Activated CD8-positive, alpha-beta memory T cell treated with anti-CD3 and anti-CD28 coated beads, Interleukin-2, amount 10 ng/mL, durations not matched to agents 7 days and 5 days (primary cell): ENCODE measurements around the gene NPAS3. TPM values are rescaled to one million over a fixed set of nuclear protein-coding genes. Genes with fewer than 3 reads are reported as not detected.

Experiments used
- ATAC-seq: fragments of 150-1000 bp; cut with Tn5 transposase; one replicate; pipeline ENCODE4 v1.10.0; 2021; ENCODE audit warnings: moderate library complexity
- CTCF ChIA-PET: fragments of 350-600 bp; sonication (Branson Sonifier 250); formaldehyde crosslinking; loops from one replicate; lab custom pipeline; 2021; ENCODE audit warnings: antibody characterized with exemption; lab: Charles Lee
- DNase-seq: peaks from one replicate; pipeline ENCODE4 v3.0.0-alpha.2; 2020
- H3K27ac Mint-ChIP-seq: one replicate; pipeline ENCODE4 v1.8.0; 2021; ENCODE audit warnings: mild to moderate bottlenecking, mixed read lengths
- H3K27me3 Mint-ChIP-seq: one replicate; pipeline ENCODE4 v1.8.0; 2021; ENCODE audit warnings: mixed read lengths
- H3K36me3 Mint-ChIP-seq: one replicate; pipeline ENCODE4 v1.8.0; 2021; ENCODE audit warnings: mild to moderate bottlenecking, mixed read lengths
- H3K4me1 Mint-ChIP-seq: one replicate; pipeline ENCODE4 v1.8.0; 2021; ENCODE audit warnings: mixed read lengths
- H3K4me3 Mint-ChIP-seq: one replicate; pipeline ENCODE4 v1.8.0; 2021; ENCODE audit warnings: mild to moderate bottlenecking, moderate library complexity, mixed read lengths
- H3K9me3 Mint-ChIP-seq: one replicate; pipeline ENCODE4 v1.8.0; 2022; ENCODE audit warnings: low read depth, mixed read lengths
- total RNA-seq, 2 experiments: library from RNA; stranded (reverse); gene quantifications; one replicate each; pipeline ENCODE4 v1.2.3, GENCODE V29; 2021

Gene NPAS3
- total RNA-seq, 2 experiments from 2014 or later: not detected

GRCh38 chr14:33294419-33294818 is 355.7 kb downstream of the NPAS3 start:
- no peaks in the 10 kb centered on the region for H3K4me1 Mint-ChIP-seq
- no peak overlapping the region for H3K27ac Mint-ChIP-seq
- H3K4me3 Mint-ChIP-seq: no peak overlapping the region
- CTCF ChIA-PET: no interaction called here
- no peaks in the 10 kb centered on the region for H3K36me3 Mint-ChIP-seq
- peaks cover 3% of the 10 kb centered on the region for H3K9me3 Mint-ChIP-seq
- DNase-seq (no peak), ATAC-seq (no peak)
- no peaks in the 10 kb centered on the region for H3K27me3 Mint-ChIP-seq

GRCh38 chr14:33297565-33297964 is 358.9 kb downstream of the NPAS3 start:
- H3K27me3 Mint-ChIP-seq: no peaks in the 10 kb centered on the region
- CTCF ChIA-PET: no interaction called here
- no peaks in the 10 kb centered on the region for H3K4me1 Mint-ChIP-seq
- no peak for ATAC-seq
- H3K36me3 Mint-ChIP-seq: no peaks in the 10 kb centered on the region
- no peak overlapping the region for H3K4me3 Mint-ChIP-seq
- H3K27ac Mint-ChIP-seq: no peak overlapping the region
- H3K9me3 Mint-ChIP-seq: peaks cover 3% of the 10 kb centered on the region
- DNase-seq: no peak

GRCh38 chr14:33307691-33308251 is 369.1 kb downstream of the NPAS3 start:
- DNase-seq (no peak), ATAC-seq (no peak)
- no peak overlapping the region for H3K4me3 Mint-ChIP-seq
- no peaks in the 10 kb centered on the region for H3K27me3 Mint-ChIP-seq
- CTCF ChIA-PET: no interaction called here
- H3K27ac Mint-ChIP-seq: no peak overlapping the region
- no peaks in the 10 kb centered on the region for H3K4me1 Mint-ChIP-seq
- no peaks in the 10 kb centered on the region for H3K36me3 Mint-ChIP-seq
- no peaks in the 10 kb centered on the region for H3K9me3 Mint-ChIP-seq

GRCh38 chr14:33309106-33309505 is 370.4 kb downstream of the NPAS3 start:
- DNase-seq (no peak), ATAC-seq (no peak)
- Mint-ChIP-seq H3K4me1 (no peaks in the 10 kb centered on the region), H3K4me3 (no peak overlapping the region), H3K9me3 (no peaks in the 10 kb centered on the region), H3K27ac (no peak overlapping the region), H3K27me3 (no peaks in the 10 kb centered on the region), H3K36me3 (no peaks in the 10 kb centered on the region)
- CTCF ChIA-PET: no interaction called here

GRCh38 chr14:33315217-33315616 is 376.5 kb downstream of the NPAS3 start:
- peaks cover 2% of the 10 kb centered on the region for H3K9me3 Mint-ChIP-seq
- CTCF ChIA-PET: no interaction called here
- ATAC-seq (no peak), DNase-seq (no peak)
- no peaks in the 10 kb centered on the region for H3K4me1 Mint-ChIP-seq
- H3K36me3 Mint-ChIP-seq: no peaks in the 10 kb centered on the region
- no peaks in the 10 kb centered on the region for H3K27me3 Mint-ChIP-seq
- H3K4me3 Mint-ChIP-seq: no peak overlapping the region
- no peak overlapping the region for H3K27ac Mint-ChIP-seq

GRCh38 chr14:33315721-33316120 is 377.0 kb downstream of the NPAS3 start:
- Mint-ChIP-seq H3K27ac (no peak overlapping the region), H3K9me3 (peaks cover 2% of the 10 kb centered on the region), H3K27me3 (no peaks in the 10 kb centered on the region), H3K4me1 (no peaks in the 10 kb centered on the region), H3K4me3 (no peak overlapping the region), H3K36me3 (no peaks in the 10 kb centered on the region)
- DNase-seq (no peak), ATAC-seq (no peak)
- CTCF ChIA-PET: no interaction called here

- no peaks in the 10 kb centered on the region for H3K36me3 Mint-ChIP-seq
- no peak for DNase-seq
These were observed 379.0 kb downstream of the NPAS3 start for GRCh38 chr14:33317675-33318074.

GRCh38 chr14:33323979-33324378 is 385.3 kb downstream of the NPAS3 start:
- CTCF ChIA-PET: no interaction called here
- Mint-ChIP-seq H3K9me3 (peaks cover 5% of the 10 kb centered on the region), H3K36me3 (no peaks in the 10 kb centered on the region), H3K27me3 (no peaks in the 10 kb centered on the region), H3K4me3 (no peak overlapping the region), H3K27ac (no peak overlapping the region), H3K4me1 (no peaks in the 10 kb centered on the region)
- no peak for DNase-seq
- ATAC-seq: no peak

More at GRCh38 chr14:33317675-33318074, 379.0 kb downstream of the NPAS3 start:
- H3K4me1 Mint-ChIP-seq: no peaks in the 10 kb centered on the region
- no peak overlapping the region for H3K27ac Mint-ChIP-seq
- no peak for ATAC-seq
- no peaks in the 10 kb centered on the region for H3K27me3 Mint-ChIP-seq
- H3K9me3 Mint-ChIP-seq: peaks cover 2% of the 10 kb centered on the region
- CTCF ChIA-PET: no interaction called here
- H3K4me3 Mint-ChIP-seq: no peak overlapping the region

- DNase-seq (no peak), ATAC-seq (no peak)
- no peak overlapping the region for H3K27ac Mint-ChIP-seq
- H3K9me3 Mint-ChIP-seq: peaks cover 8% of the 10 kb centered on the region
- H3K4me3 Mint-ChIP-seq: no peak overlapping the region
- no peaks in the 10 kb centered on the region for H3K36me3 Mint-ChIP-seq
- CTCF ChIA-PET: no interaction called here
- no peaks in the 10 kb centered on the region for H3K4me1 Mint-ChIP-seq
- no peaks in the 10 kb centered on the region for H3K27me3 Mint-ChIP-seq
These were observed 392.7 kb downstream of the NPAS3 start for GRCh38 chr14:33331176-33331949.

GRCh38 chr14:33332497-33332896 is 393.8 kb downstream of the NPAS3 start:
- H3K4me1 Mint-ChIP-seq: no peaks in the 10 kb centered on the region
- ATAC-seq (no peak), DNase-seq (no peak)
- no peak overlapping the region for H3K27ac Mint-ChIP-seq
- no peaks in the 10 kb centered on the region for H3K36me3 Mint-ChIP-seq
- no peak overlapping the region for H3K4me3 Mint-ChIP-seq
- peaks cover 9% of the 10 kb centered on the region for H3K9me3 Mint-ChIP-seq
- no peaks in the 10 kb centered on the region for H3K27me3 Mint-ChIP-seq
- CTCF ChIA-PET: no interaction called here

GRCh38 chr14:33335366-33335765 is 396.7 kb downstream of the NPAS3 start:
- H3K4me3 Mint-ChIP-seq: no peak overlapping the region

GRCh38 chr14:33342299-33342974 is 403.8 kb downstream of the NPAS3 start:
- no peaks in the 10 kb centered on the region for H3K36me3 Mint-ChIP-seq
- H3K4me1 Mint-ChIP-seq: no peaks in the 10 kb centered on the region
- CTCF ChIA-PET: no interaction called here
- no peak overlapping the region for H3K27ac Mint-ChIP-seq
- DNase-seq (no peak), ATAC-seq (no peak)
- H3K9me3 Mint-ChIP-seq: peaks cover 8% of the 10 kb centered on the region
- no peaks in the 10 kb centered on the region for H3K27me3 Mint-ChIP-seq
- H3K4me3 Mint-ChIP-seq: no peak overlapping the region

More at GRCh38 chr14:33335366-33335765, 396.7 kb downstream of the NPAS3 start:
- no peaks in the 10 kb centered on the region for H3K36me3 Mint-ChIP-seq
- H3K9me3 Mint-ChIP-seq: peaks cover 4% of the 10 kb centered on the region
- H3K27ac Mint-ChIP-seq: no peak overlapping the region
- no peaks in the 10 kb centered on the region for H3K4me1 Mint-ChIP-seq
- DNase-seq (no peak), ATAC-seq (no peak)
- CTCF ChIA-PET: no interaction called here
- H3K27me3 Mint-ChIP-seq: no peaks in the 10 kb centered on the region

GRCh38 chr14:33343016-33343415 is 404.3 kb downstream of the NPAS3 start:
- H3K27ac Mint-ChIP-seq: no peak overlapping the region
- peaks cover 8% of the 10 kb centered on the region for H3K9me3 Mint-ChIP-seq
- H3K4me1 Mint-ChIP-seq: no peaks in the 10 kb centered on the region
- CTCF ChIA-PET: no interaction called here
- H3K36me3 Mint-ChIP-seq: no peaks in the 10 kb centered on the region
- no peaks in the 10 kb centered on the region for H3K27me3 Mint-ChIP-seq
- no peak overlapping the region for H3K4me3 Mint-ChIP-seq
- DNase-seq (no peak), ATAC-seq (no peak)

GRCh38 chr14:33347796-33348195 is 409.1 kb downstream of the NPAS3 start:
- no peak overlapping the region for H3K4me3 Mint-ChIP-seq
- H3K9me3 Mint-ChIP-seq: peaks cover 5% of the 10 kb centered on the region
- no peak for DNase-seq
- ATAC-seq: no peak
- no peaks in the 10 kb centered on the region for H3K36me3 Mint-ChIP-seq
- no peaks in the 10 kb centered on the region for H3K4me1 Mint-ChIP-seq
- H3K27me3 Mint-ChIP-seq: no peaks in the 10 kb centered on the region
- CTCF ChIA-PET: no interaction called here
- H3K27ac Mint-ChIP-seq: no peak overlapping the region
